Osteocyte (in vitro differentiated cells): Measurements from ENCODE around the gene OSGIN1. TPM values are rescaled to one million over a fixed set of nuclear protein-coding genes. Genes with fewer than 3 reads are reported as not detected.

Experiments used
- DNase-seq: peaks from one replicate; pipeline ENCODE4 v3.0.0; 2021; ENCODE audit warnings: mixed read lengths; ENCODE audit not compliant: unreplicated experiment; ENCODE audit errors: extremely low spot score
- H3K27ac Mint-ChIP-seq: one replicate; pipeline ENCODE4 v1.8.0; 2021; ENCODE audit warnings: mild to moderate bottlenecking, mixed read lengths; ENCODE audit not compliant: unreplicated experiment
- H3K27me3 Mint-ChIP-seq: one replicate; pipeline ENCODE4 v1.8.0; 2021; ENCODE audit warnings: mixed read lengths; ENCODE audit not compliant: unreplicated experiment
- H3K36me3 Mint-ChIP-seq: one replicate; pipeline ENCODE4 v1.8.0; 2021; ENCODE audit warnings: mixed read lengths; ENCODE audit not compliant: unreplicated experiment
- H3K4me1 Mint-ChIP-seq: one replicate; pipeline ENCODE4 v1.8.0; 2021; ENCODE audit warnings: mixed read lengths; ENCODE audit not compliant: unreplicated experiment
- H3K4me3 Mint-ChIP-seq: one replicate; pipeline ENCODE4 v1.8.0; 2021; ENCODE audit warnings: mild to moderate bottlenecking, moderate library complexity, mixed read lengths; ENCODE audit not compliant: unreplicated experiment
- H3K9me3 Mint-ChIP-seq: one replicate; pipeline ENCODE4 v1.8.0; 2021; ENCODE audit warnings: mixed read lengths; ENCODE audit not compliant: unreplicated experiment
- CTCF ChIP-seq: fragments of 200-600 bp; sonication (generic); IDR thresholded peaks from 2 replicates; pipeline ENCODE4 v1.5.0; 2021; ENCODE audit warnings: antibody characterized with exemption, mild to moderate bottlenecking, moderate library complexity
- total RNA-seq: library from RNA; stranded (reverse); gene quantifications from 2 replicates; pipeline ENCODE4 v1.2.1, GENCODE V29; 2021

OSGIN1 gene
- total RNA-seq, 1 donor from 2014 or later = 1.3 TPM

- Mint-ChIP-seq H3K27me3 (no peaks in the 10 kb centered on the region), H3K36me3 (no peaks in the 10 kb centered on the region), H3K27ac (no peak overlapping the region), H3K4me1 (peaks cover 18% of the 10 kb centered on the region), H3K4me3 (no peak overlapping the region), H3K9me3 (no peaks in the 10 kb centered on the region)
- no peak for DNase-seq
- TF ChIP-seq CTCF = no peak
Observed at GRCh38 chr16:83951544-83951943, 1.5 kb upstream of the OSGIN1 start.

GRCh38 chr16:83952587-83952939 lies 477 bp upstream of the OSGIN1 start:
- Mint-ChIP-seq H3K27me3 (no peaks in the 10 kb centered on the region), H3K4me3 (no peak overlapping the region)
- no peak for TF ChIP-seq CTCF

GRCh38 chr16:83953796-83954576 lies 946 bp downstream of the OSGIN1 start:
- peaks cover 18% of the 10 kb centered on the region for H3K4me1 Mint-ChIP-seq
- peak overlapping the region; percentile 56 for H3K27ac Mint-ChIP-seq
- H3K36me3 Mint-ChIP-seq = no peaks in the 10 kb centered on the region
- peak; percentile 41 for TF ChIP-seq CTCF
- peak overlapping the region; percentile 18 for H3K4me3 Mint-ChIP-seq
- no peaks in the 10 kb centered on the region for H3K9me3 Mint-ChIP-seq
- H3K27me3 Mint-ChIP-seq = no peaks in the 10 kb centered on the region
- DNase-seq = no peak

More at GRCh38 chr16:83952587-83952939, 477 bp upstream of the OSGIN1 start:
- H3K9me3 Mint-ChIP-seq = no peaks in the 10 kb centered on the region
- DNase-seq = no peak
- H3K36me3 Mint-ChIP-seq = no peaks in the 10 kb centered on the region
- H3K4me1 Mint-ChIP-seq = peaks cover 18% of the 10 kb centered on the region
- peak overlapping the region; percentile 31 for H3K27ac Mint-ChIP-seq

- DNase-seq = no peak
- H3K4me3 Mint-ChIP-seq = peak overlapping the region; percentile 18
Observed at GRCh38 chr16:83954577-83955016, 1.6 kb downstream of the OSGIN1 start.

More at GRCh38 chr16:83954577-83955016, 1.6 kb downstream of the OSGIN1 start:
- Mint-ChIP-seq H3K36me3 (no peaks in the 10 kb centered on the region), H3K4me1 (peaks cover 18% of the 10 kb centered on the region), H3K27ac (peak overlapping the region; percentile 56), H3K27me3 (no peaks in the 10 kb centered on the region), H3K9me3 (no peaks in the 10 kb centered on the region)
- TF ChIP-seq CTCF = no peak
